Measurements from ENCODE around the gene BIVM. TPM values are rescaled to one million over a fixed set of nuclear protein-coding genes. Genes with fewer than 3 reads are reported as not detected.

Gene BIVM
- polyA plus RNA-seq, 1 of the 3 experiments (the other 2 are of a cell fraction), result 8.8 TPM

DNA sequence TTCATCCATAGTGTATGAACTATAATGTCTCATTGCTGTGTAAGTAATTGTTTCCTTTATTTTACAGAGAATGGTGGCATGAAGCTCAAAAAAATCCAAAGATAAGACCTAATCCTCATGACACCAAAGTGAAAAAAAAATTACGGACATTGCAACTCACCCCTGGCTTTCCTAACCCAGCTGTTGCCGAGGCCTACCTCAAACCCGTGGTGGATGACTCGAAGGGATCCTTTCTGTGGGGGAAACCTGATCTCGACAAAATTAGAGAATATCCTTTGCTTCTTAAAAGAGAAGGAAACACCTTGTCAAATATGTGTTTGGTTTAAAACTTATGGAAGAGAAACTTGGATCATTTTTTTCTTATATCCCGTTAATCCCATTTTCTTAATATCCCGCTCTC lies 73.2 kb downstream of the BIVM start:
- Histone ChIP-seq H3K79me2 (ENCODE audit: insufficient read depth) (peaks cover 3% of the 10 kb centered on the region; the same call in 1 of the 2 replicates), H3K9me2 (no peaks in the 10 kb centered on the region; the same call in 1 of the 2 replicates), H3K27ac (ENCODE audit: low read depth in 2 of 2, low read length in 1 of 2) (no peak overlapping the region), H3K4me1 (ENCODE audit: control insufficient read depth in 1 of 2, insufficient read depth in 2 of 2, low read depth in 1 of 2, low read length in 1 of 2) (peaks cover 0 to 5% of the 10 kb centered on the region in 2 experiments; a peak in 1 of 4 replicates), H4K20me1 (ENCODE audit: insufficient read depth) (peaks cover 5% of the 10 kb centered on the region; the same call in 1 of the 2 replicates), H2AFZ (ENCODE audit: low read depth) (no peak overlapping the region), H3K4me2 (no peak overlapping the region), H3K27me3 (ENCODE audit: insufficient read depth) (no peaks in the 10 kb centered on the region), H3K36me3 (replicated peaks in 1 of 2; ENCODE audit: control insufficient read depth in 1 of 2, insufficient read depth in 2 of 2, low read length in 1 of 2) (peaks cover 48 to 80% of the 10 kb centered on the region in 2 experiments), H3K4me3 (ENCODE audit: low read depth in 2 of 2, low read length in 1 of 2) (no peak overlapping the region), H3K9ac (no peak overlapping the region), H3K9me3 (no peaks in the 10 kb centered on the region), H3F3A (replicated peaks; ENCODE audit: insufficient read depth) (no peaks in the 10 kb centered on the region)
- no peak for TF ChIP-seq RXRA (IDR thresholded peaks at IDR 0.05; ENCODE audit: borderline replicate concordance, low read depth)
- no peak for TF ChIP-seq TAF1 (IDR thresholded peaks at IDR 0.05; ENCODE audit: borderline replicate concordance, low read depth, low read length)
- TF ChIP-seq, protein P1, sequence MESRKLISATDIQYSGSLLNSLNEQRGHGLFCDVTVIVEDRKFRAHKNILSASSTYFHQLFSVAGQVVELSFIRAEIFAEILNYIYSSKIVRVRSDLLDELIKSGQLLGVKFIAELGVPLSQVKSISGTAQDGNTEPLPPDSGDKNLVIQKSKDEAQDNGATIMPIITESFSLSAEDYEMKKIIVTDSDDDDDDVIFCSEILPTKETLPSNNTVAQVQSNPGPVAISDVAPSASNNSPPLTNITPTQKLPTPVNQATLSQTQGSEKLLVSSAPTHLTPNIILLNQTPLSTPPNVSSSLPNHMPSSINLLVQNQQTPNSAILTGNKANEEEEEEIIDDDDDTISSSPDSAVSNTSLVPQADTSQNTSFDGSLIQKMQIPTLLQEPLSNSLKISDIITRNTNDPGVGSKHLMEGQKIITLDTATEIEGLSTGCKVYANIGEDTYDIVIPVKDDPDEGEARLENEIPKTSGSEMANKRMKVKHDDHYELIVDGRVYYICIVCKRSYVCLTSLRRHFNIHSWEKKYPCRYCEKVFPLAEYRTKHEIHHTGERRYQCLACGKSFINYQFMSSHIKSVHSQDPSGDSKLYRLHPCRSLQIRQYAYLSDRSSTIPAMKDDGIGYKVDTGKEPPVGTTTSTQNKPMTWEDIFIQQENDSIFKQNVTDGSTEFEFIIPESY (IDR thresholded peaks at IDR 0.05; ENCODE audit: borderline replicate concordance, low read depth), result no peak
- TF ChIP-seq NRF1 (IDR thresholded peaks at IDR 0.05; ENCODE audit: low read depth, low read length), result no peak
- TF ChIP-seq, protein P2, sequence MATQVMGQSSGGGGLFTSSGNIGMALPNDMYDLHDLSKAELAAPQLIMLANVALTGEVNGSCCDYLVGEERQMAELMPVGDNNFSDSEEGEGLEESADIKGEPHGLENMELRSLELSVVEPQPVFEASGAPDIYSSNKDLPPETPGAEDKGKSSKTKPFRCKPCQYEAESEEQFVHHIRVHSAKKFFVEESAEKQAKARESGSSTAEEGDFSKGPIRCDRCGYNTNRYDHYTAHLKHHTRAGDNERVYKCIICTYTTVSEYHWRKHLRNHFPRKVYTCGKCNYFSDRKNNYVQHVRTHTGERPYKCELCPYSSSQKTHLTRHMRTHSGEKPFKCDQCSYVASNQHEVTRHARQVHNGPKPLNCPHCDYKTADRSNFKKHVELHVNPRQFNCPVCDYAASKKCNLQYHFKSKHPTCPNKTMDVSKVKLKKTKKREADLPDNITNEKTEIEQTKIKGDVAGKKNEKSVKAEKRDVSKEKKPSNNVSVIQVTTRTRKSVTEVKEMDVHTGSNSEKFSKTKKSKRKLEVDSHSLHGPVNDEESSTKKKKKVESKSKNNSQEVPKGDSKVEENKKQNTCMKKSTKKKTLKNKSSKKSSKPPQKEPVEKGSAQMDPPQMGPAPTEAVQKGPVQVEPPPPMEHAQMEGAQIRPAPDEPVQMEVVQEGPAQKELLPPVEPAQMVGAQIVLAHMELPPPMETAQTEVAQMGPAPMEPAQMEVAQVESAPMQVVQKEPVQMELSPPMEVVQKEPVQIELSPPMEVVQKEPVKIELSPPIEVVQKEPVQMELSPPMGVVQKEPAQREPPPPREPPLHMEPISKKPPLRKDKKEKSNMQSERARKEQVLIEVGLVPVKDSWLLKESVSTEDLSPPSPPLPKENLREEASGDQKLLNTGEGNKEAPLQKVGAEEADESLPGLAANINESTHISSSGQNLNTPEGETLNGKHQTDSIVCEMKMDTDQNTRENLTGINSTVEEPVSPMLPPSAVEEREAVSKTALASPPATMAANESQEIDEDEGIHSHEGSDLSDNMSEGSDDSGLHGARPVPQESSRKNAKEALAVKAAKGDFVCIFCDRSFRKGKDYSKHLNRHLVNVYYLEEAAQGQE (IDR thresholded peaks at IDR 0.05; ENCODE audit: low read depth, low read length), result no peak
- no peak for TF ChIP-seq RAD21 (IDR thresholded peaks at IDR 0.05; ENCODE audit: low read length)
- TF ChIP-seq NFIC (IDR thresholded peaks at IDR 0.05; ENCODE audit: borderline replicate concordance), result no peak
- no peak for TF ChIP-seq RFX5 (IDR thresholded peaks at IDR 0.05; ENCODE audit: low read length)
- no peak for TF ChIP-seq MEF2A (IDR thresholded peaks at IDR 0.05; ENCODE audit: borderline replicate concordance, low read depth)
- no peak for TF ChIP-seq POLR2AphosphoS5 (IDR thresholded peaks at IDR 0.05; ENCODE audit: low read depth, low read length)
- no peak for TF ChIP-seq JUND (IDR thresholded peaks at IDR 0.05)
- ChIA-PET POLR2A (interaction anchor here (0.6 kb wide), 1 partner anchor 44 kb away, joined by 7 read pairs; no protein-coding TSS in a partner anchor), CTCF (interaction anchor here (3.0 kb wide), 1 partner anchor 9 kb away, joined by 32 read pairs; no protein-coding TSS in a partner anchor)
- 96% methylated on average over 7 of the region's 7 CpGs for WGBS (ENCODE audit: low lambda C conversion rate)
- no peak for DNase-seq

DNA sequence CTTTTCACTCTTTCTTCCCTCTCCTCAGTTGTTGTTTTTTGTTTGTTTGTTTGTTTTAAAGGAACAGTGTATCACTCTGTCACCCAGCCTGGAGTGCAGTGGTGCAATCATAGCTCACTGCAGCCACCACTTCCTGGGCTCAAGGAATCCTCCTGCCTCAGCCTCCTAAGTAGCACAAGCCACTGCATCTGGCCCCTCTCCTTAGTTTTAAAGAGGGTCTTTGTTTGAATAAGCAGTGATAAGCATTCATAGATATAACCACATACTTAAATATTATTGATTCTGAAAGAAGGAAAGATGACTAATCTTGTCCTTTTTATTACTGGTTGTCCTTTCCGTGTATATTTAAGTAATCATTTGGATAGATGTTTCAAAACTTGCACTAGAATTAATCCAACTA lies 73.6 kb downstream of the BIVM start:
- Histone ChIP-seq H3K79me2 (ENCODE audit: insufficient read depth) (peaks cover 3% of the 10 kb centered on the region; the same call in 1 of the 2 replicates), H3K9ac (no peak overlapping the region), H4K20me1 (ENCODE audit: insufficient read depth) (peaks cover 5% of the 10 kb centered on the region; the same call in 1 of the 2 replicates), H3K36me3 (replicated peaks in 1 of 2; ENCODE audit: control insufficient read depth in 1 of 2, insufficient read depth in 2 of 2, low read length in 1 of 2) (peaks cover 48 to 78% of the 10 kb centered on the region in 2 experiments), H3F3A (replicated peaks; ENCODE audit: insufficient read depth) (no peaks in the 10 kb centered on the region), H3K27ac (ENCODE audit: low read depth in 2 of 2, low read length in 1 of 2) (no peak overlapping the region), H3K4me1 (ENCODE audit: control insufficient read depth in 1 of 2, insufficient read depth in 2 of 2, low read depth in 1 of 2, low read length in 1 of 2) (peaks cover 0 to 5% of the 10 kb centered on the region in 2 experiments; a peak in 1 of 4 replicates), H3K27me3 (ENCODE audit: insufficient read depth) (no peaks in the 10 kb centered on the region), H2AFZ (ENCODE audit: low read depth) (no peak overlapping the region), H3K4me3 (ENCODE audit: low read depth in 2 of 2, low read length in 1 of 2) (no peak overlapping the region), H3K9me2 (no peaks in the 10 kb centered on the region; the same call in 1 of the 2 replicates), H3K4me2 (no peak overlapping the region), H3K9me3 (no peaks in the 10 kb centered on the region)
- WGBS (ENCODE audit: low lambda C conversion rate), result 97% methylated on average over 1 of the region's 1 CpG
- CTCF ChIA-PET, result interaction anchor here (3.0 kb wide), 1 partner anchor 9 kb away, joined by 32 read pairs; no protein-coding TSS in a partner anchor
- POLR2A ChIA-PET, result interaction anchor here (0.6 kb wide), 1 partner anchor 44 kb away, joined by 7 read pairs; no protein-coding TSS in a partner anchor
- no peak for DNase-seq
- TF ChIP-seq, protein P3, sequence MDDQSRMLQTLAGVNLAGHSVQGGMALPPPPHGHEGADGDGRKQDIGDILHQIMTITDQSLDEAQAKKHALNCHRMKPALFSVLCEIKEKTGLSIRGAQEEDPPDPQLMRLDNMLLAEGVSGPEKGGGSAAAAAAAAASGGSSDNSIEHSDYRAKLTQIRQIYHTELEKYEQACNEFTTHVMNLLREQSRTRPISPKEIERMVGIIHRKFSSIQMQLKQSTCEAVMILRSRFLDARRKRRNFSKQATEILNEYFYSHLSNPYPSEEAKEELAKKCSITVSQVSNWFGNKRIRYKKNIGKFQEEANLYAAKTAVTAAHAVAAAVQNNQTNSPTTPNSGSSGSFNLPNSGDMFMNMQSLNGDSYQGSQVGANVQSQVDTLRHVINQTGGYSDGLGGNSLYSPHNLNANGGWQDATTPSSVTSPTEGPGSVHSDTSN (IDR thresholded peaks at IDR 0.05), result no peak
- TF ChIP-seq MEF2A (IDR thresholded peaks at IDR 0.05; ENCODE audit: borderline replicate concordance, low read depth) (no peak), JUND (IDR thresholded peaks at IDR 0.05) (no peak), EP300 (IDR thresholded peaks at IDR 0.05; ENCODE audit: borderline replicate concordance in 1 of 2, low read depth in 1 of 2, low read length in 1 of 2) (no peak), SMC3 (IDR thresholded peaks at IDR 0.05; ENCODE audit: low read depth, low read length) (no peak), POLR2AphosphoS5 (IDR thresholded peaks at IDR 0.05; ENCODE audit: low read depth, low read length) (no peak), GABPA (IDR thresholded peaks at IDR 0.05; ENCODE audit: low read depth) (no peak), EZH2phosphoT487 (IDR thresholded peaks at IDR 0.05; ENCODE audit: borderline replicate concordance, low read depth) (no peak), TEAD4 (IDR thresholded peaks at IDR 0.05; ENCODE audit: borderline replicate concordance, insufficient read depth) (no peak), FOXM1 (IDR thresholded peaks at IDR 0.05; ENCODE audit: low read depth) (no peak)
- TF ChIP-seq, protein P1 (IDR thresholded peaks at IDR 0.05; ENCODE audit: borderline replicate concordance, low read depth), result no peak

Measured in SK-N-SH (cell line).